GM19324 (cell line): Measurements from ENCODE around the gene SMAD7.

Source experiments
- ATAC-seq: cut with Tn5 transposase; IDR thresholded peaks from one replicate; pipeline ENCODE4 v1.9.1; 2021; ENCODE audit warnings: mild to moderate bottlenecking, moderate library complexity; ENCODE audit not compliant: unreplicated experiment, low FRiP score

Gene SMAD7

GRCh38 chr18:48987821-48988220 lies 37.1 kb upstream of the SMAD7 start:
- no peak for ATAC-seq

- ATAC-seq: no peak
Measured at GRCh38 chr18:48986851-48987761, 36.3 kb upstream of the SMAD7 start.

- no peak for ATAC-seq
Measured at GRCh38 chr18:48985161-48985560, 34.4 kb upstream of the SMAD7 start.

DNA sequence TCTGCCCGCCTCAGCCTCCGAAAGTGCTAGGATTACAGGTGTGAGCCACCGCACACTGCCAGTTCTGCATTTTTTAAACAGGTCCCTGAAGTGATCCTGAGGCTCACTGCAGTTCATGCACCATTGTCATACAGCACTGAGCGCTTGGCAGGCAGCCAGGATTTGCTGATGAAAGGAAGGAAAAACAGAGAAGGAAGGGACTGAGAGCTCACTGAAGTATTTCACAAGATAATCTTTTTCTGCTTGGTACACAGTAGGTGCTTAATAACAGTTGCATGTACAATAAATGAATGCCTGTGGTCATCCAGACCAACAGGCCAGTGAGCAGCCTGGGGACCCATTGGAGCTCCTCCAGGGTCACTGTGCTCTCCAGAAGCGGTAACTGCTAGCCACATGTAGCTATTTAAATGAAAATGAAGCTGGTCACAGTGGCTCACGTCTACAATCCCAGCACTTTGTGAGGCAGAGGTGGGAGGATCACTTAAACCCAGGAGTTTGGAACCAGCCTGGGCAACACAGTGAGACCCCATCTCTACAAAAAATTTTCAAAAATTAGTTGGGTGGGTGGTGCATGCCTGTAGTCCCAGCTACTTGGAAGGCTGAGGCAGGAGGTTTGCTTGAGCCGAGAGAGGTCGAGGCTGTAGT lies 33.1 kb upstream of the SMAD7 start:
- ATAC-seq: no peak

DNA sequence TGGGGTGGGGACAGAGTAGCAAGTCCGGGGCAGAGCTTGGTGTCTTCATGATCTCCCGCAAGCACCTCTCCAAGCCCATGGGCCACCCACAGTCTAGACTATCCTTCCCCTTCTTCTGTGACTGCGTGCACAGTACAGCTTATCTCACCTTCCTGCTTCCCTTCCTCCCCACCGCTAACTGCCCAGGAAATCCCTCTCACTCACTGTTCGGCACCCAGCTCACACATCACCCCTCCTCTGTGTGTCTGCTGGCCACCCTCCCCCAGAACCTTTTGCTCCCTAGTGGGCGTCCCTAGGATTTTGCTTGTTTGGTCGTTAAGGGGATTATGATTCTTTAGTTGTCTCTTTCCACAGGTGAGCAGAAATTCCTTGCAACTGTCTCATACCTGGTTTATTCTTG lies 31.5 kb upstream of the SMAD7 start:
- ATAC-seq: no peak

GRCh38 chr18:48979944-48980890 lies 29.5 kb upstream of the SMAD7 start:
- ATAC-seq: no peak

DNA sequence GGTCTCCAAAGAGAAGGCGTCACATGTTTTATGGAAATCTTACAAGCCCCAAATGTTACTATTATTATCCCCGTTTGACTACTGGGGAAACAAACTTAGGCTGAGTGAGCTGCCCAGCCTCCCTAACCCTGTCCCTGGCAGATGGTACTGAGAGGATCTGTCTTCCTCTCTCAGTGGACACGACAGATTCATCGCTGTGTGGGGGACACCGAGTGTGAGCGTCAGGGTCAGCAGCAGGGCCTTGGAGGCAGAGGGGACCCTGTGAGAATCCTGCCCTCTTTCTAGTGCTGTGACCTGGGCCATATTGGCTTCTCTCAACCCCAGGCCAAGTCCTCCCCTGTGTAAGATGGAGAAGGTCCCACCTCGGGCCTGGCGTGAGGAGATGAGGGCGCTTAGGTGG lies 27.1 kb upstream of the SMAD7 start:
- no peak for ATAC-seq

GRCh38 chr18:48975817-48976649 lies 25.3 kb upstream of the SMAD7 start:
- peak; percentile 78 for ATAC-seq

DNA sequence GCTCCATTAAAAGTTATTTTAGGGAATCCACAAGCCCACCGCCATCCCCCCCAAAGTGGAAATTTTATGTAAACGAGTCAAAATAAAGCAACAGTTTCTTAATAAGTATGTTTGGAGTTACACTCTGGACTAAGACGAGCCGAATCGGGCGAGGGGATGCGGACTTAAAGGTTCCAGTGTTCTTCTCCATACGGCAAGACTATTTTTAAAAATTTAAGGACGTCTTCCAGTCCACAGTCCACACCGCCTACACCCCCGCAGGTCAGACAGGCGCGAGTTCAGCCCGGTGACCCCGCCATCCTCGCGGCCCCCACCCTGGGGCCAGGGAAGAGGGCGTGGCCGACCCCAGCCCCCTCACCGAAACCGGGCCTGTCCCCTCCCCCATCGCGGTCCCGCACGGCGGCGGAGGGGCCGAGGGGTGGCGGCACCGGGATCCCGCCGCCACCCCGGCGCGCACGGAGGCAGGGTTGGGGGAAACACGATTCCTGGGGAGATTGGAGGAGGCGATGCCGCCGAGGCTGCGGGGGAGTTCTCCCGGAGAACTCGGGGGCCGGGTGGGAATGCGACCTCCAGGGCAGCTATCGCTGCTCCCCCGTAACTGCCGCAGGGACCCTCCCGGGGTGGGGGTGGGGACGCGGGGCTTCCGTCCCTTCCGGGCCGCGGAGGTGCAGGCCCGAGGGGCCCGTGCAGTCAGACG lies 24.5 kb upstream of the SMAD7 start:
- no peak for ATAC-seq

GRCh38 chr18:48974304-48975119 lies 23.7 kb upstream of the SMAD7 start:
- no peak for ATAC-seq

DNA sequence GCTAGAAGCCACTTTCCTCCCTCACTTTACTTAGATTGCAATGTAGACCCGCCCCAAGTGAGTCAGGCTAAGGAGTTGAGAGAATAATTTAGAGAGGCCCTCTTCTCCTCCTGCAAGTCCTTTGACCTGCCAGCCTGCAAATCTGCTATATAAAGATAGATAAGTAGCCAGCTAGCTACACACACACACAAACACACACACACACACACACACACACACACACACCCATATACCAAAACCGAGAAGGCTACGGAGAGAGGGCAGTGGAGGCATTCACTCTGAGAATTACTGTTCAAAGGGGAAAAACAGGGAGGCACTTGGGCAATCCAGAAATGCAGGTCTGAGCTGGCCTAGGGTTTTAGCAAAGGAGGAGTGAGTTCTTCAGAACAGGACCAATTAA lies 23.0 kb upstream of the SMAD7 start:
- ATAC-seq: no peak

GRCh38 chr18:48968412-48969215 lies 17.8 kb upstream of the SMAD7 start:
- no peak for ATAC-seq

- no peak for ATAC-seq
Measured at GRCh38 chr18:48967545-48967944, 16.8 kb upstream of the SMAD7 start.

GRCh38 chr18:48966523-48966922 lies 15.8 kb upstream of the SMAD7 start:
- ATAC-seq: no peak

GRCh38 chr18:48963586-48964470 lies 13.1 kb upstream of the SMAD7 start:
- ATAC-seq: no peak

GRCh38 chr18:48962994-48963561 lies 12.3 kb upstream of the SMAD7 start:
- no peak for ATAC-seq
